ENCODE data around the gene CDK11A.
A peak's percentile ranks its signal among the peaks of the same experiment; 100 is the strongest.
"Not testable (repeated sequence)": the region's sequence is repeated elsewhere in the genome, so short reads cannot be mapped to it uniquely, and the experiment has no call there.

CDK11A gene

GRCh38 chr1:1680031-1680911, 43.9 kb downstream of the CDK11A start:
- Histone ChIP-seq H3K27ac (ENCODE audit: poor library complexity, severe bottlenecking) (no peak overlapping the region), H3K4me1 (ENCODE audit: insufficient read depth, poor library complexity, severe bottlenecking) (no peaks in the 10 kb centered on the region), H3K27me3 (ENCODE audit: insufficient read depth, poor library complexity, severe bottlenecking) (no peaks in the 10 kb centered on the region), H3K4me3 (ENCODE audit: severe bottlenecking) (no peak overlapping the region), H3K36me3 (ENCODE audit: low read depth) (no peaks in the 10 kb centered on the region), H3K9me3 (ENCODE audit: severe bottlenecking) (no peaks in the 10 kb centered on the region)
- TF ChIP-seq, protein P1, sequence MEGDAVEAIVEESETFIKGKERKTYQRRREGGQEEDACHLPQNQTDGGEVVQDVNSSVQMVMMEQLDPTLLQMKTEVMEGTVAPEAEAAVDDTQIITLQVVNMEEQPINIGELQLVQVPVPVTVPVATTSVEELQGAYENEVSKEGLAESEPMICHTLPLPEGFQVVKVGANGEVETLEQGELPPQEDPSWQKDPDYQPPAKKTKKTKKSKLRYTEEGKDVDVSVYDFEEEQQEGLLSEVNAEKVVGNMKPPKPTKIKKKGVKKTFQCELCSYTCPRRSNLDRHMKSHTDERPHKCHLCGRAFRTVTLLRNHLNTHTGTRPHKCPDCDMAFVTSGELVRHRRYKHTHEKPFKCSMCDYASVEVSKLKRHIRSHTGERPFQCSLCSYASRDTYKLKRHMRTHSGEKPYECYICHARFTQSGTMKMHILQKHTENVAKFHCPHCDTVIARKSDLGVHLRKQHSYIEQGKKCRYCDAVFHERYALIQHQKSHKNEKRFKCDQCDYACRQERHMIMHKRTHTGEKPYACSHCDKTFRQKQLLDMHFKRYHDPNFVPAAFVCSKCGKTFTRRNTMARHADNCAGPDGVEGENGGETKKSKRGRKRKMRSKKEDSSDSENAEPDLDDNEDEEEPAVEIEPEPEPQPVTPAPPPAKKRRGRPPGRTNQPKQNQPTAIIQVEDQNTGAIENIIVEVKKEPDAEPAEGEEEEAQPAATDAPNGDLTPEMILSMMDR (IDR thresholded peaks at IDR 0.05; ENCODE audit: poor library complexity, severe bottlenecking), result no peak
- ATAC-seq (ENCODE audit: low read depth) (no peak), DNase-seq (ENCODE audit: low spot score) (peak; percentile 59)

- peak; percentile 30; the same call in 2 of the 3 replicates for ATAC-seq (ENCODE audit: low read depth)
- H3K27me3 ChIP-seq (ENCODE audit: insufficient read depth, poor library complexity, severe bottlenecking), result no peaks in the 10 kb centered on the region
- H3K9me3 ChIP-seq (ENCODE audit: severe bottlenecking), result no peaks in the 10 kb centered on the region
- H3K36me3 ChIP-seq (ENCODE audit: low read depth), result no peaks in the 10 kb centered on the region
- TF ChIP-seq, protein P1 (IDR thresholded peaks at IDR 0.05; ENCODE audit: poor library complexity, severe bottlenecking), result no peak
- H3K4me1 ChIP-seq (ENCODE audit: insufficient read depth, poor library complexity, severe bottlenecking), result no peaks in the 10 kb centered on the region
- no peak overlapping the region for H3K4me3 ChIP-seq (ENCODE audit: severe bottlenecking)
- peak; percentile 38 for DNase-seq (ENCODE audit: low spot score)
- H3K27ac ChIP-seq (ENCODE audit: poor library complexity, severe bottlenecking), result no peak overlapping the region
These were observed 45.4 kb downstream of the CDK11A start for GRCh38 chr1:1678581-1679380.

- Histone ChIP-seq H3K27me3 (ENCODE audit: insufficient read depth, poor library complexity, severe bottlenecking) (no peaks in the 10 kb centered on the region), H3K27ac (ENCODE audit: poor library complexity, severe bottlenecking) (no peak overlapping the region), H3K4me1 (ENCODE audit: insufficient read depth, poor library complexity, severe bottlenecking) (no peaks in the 10 kb centered on the region), H3K9me3 (ENCODE audit: severe bottlenecking) (no peaks in the 10 kb centered on the region), H3K36me3 (ENCODE audit: low read depth) (no peaks in the 10 kb centered on the region), H3K4me3 (ENCODE audit: severe bottlenecking) (no peak overlapping the region)
- TF ChIP-seq, protein P1 (IDR thresholded peaks at IDR 0.05; ENCODE audit: poor library complexity, severe bottlenecking), result no peak
- DNase-seq (ENCODE audit: low spot score) (no peak), ATAC-seq (ENCODE audit: low read depth) (no peak)
These were observed 46.2 kb downstream of the CDK11A start for GRCh38 chr1:1677718-1678580.

DNA sequence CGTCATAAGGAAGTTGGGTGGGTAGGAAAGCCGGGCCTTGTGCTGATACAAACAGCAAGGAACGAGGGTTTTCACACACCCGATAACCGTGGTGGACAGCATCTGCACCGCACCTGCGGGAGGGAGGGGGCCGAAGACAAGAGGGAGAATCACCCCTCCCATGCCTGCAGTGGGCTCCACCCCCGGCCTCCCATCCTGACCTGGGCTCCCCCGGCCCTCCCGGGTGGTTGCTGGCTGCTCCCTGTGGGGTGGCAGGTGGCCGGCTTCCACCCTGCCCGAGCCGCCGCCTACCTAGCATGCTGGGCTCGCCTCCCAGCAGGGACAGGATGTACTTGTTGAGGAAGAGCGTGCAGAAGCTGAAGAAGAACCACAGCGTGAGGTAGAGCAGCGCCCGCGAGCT, 48.1 kb downstream of the CDK11A start:
- H3K27me3 ChIP-seq (ENCODE audit: insufficient read depth, poor library complexity, severe bottlenecking); H3K4me3 ChIP-seq (ENCODE audit: severe bottlenecking); H3K27ac ChIP-seq (ENCODE audit: poor library complexity, severe bottlenecking); DNase-seq (ENCODE audit: low spot score); H3K36me3 ChIP-seq (ENCODE audit: low read depth); H3K4me1 ChIP-seq (ENCODE audit: insufficient read depth, poor library complexity, severe bottlenecking); ATAC-seq (ENCODE audit: low read depth); H3K9me3 ChIP-seq (ENCODE audit: severe bottlenecking): not testable (repeated sequence)

DNA sequence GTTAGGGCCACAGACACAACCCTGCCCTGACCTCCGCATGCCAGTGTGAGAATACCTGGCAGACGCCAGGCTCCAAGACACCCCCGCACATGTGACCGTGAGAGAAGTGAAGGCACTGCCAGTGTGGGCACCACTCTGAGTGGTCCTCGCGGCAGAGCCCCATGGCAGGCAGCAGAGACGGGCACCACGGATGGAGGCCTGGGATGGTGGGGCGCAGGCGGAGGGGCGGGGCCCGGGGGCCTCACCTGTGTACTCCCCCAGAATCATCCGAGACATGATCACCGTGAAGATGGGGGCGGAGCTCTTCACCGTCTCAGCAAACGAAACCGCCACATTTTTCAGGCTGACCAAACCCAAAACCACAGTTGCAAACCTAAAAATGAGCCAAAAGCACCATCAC, 48.9 kb downstream of the CDK11A start:
- H3K9me3 ChIP-seq (ENCODE audit: severe bottlenecking); DNase-seq (ENCODE audit: low spot score); H3K4me3 ChIP-seq (ENCODE audit: severe bottlenecking); H3K27ac ChIP-seq (ENCODE audit: poor library complexity, severe bottlenecking); H3K27me3 ChIP-seq (ENCODE audit: insufficient read depth, poor library complexity, severe bottlenecking); H3K36me3 ChIP-seq (ENCODE audit: low read depth); ATAC-seq (ENCODE audit: low read depth); H3K4me1 ChIP-seq (ENCODE audit: insufficient read depth, poor library complexity, severe bottlenecking): not testable (repeated sequence)

DNA sequence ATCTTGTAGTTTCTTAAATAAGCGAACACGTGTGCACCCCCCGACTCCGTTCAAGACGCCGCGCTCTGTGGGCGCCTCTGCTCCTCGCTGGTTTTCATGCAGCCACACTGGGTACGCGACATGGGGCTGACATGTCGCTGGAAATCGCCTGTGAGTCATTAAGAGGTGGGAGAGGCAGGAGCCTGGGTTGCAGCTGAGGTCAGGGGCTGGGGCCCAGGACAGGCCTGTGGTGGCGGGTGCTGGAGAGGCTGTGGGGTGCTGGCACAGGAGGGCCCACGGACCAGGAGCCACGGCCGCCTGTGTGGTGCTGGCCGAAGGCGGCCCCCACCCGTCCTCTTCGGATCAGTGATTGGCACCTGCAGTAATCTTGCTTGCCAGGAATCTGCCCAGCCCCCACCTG, 49.4 kb downstream of the CDK11A start:
- H3K36me3 ChIP-seq (ENCODE audit: low read depth); H3K4me1 ChIP-seq (ENCODE audit: insufficient read depth, poor library complexity, severe bottlenecking); DNase-seq (ENCODE audit: low spot score); H3K9me3 ChIP-seq (ENCODE audit: severe bottlenecking); H3K27me3 ChIP-seq (ENCODE audit: insufficient read depth, poor library complexity, severe bottlenecking); H3K4me3 ChIP-seq (ENCODE audit: severe bottlenecking); ATAC-seq (ENCODE audit: low read depth); H3K27ac ChIP-seq (ENCODE audit: poor library complexity, severe bottlenecking): not testable (repeated sequence)
